Stimulated activated CD4-positive, alpha-beta T cell treated with anti-CD3 and anti-CD28 coated beads, Interleukin-1b, Interleukin-23, amount 100 ng/mL, for 24 hours (primary cell): ENCODE data around the gene PHLPP1.

Source experiments
- DNase-seq, 4 experiments: peaks; one replicate each; pipeline ENCODE4 v3.0.0-alpha.2; 2020; ENCODE audit warnings: low read depth in 4 of 4, low spot score in 1 of 4

The PHLPP1 gene

DNA sequence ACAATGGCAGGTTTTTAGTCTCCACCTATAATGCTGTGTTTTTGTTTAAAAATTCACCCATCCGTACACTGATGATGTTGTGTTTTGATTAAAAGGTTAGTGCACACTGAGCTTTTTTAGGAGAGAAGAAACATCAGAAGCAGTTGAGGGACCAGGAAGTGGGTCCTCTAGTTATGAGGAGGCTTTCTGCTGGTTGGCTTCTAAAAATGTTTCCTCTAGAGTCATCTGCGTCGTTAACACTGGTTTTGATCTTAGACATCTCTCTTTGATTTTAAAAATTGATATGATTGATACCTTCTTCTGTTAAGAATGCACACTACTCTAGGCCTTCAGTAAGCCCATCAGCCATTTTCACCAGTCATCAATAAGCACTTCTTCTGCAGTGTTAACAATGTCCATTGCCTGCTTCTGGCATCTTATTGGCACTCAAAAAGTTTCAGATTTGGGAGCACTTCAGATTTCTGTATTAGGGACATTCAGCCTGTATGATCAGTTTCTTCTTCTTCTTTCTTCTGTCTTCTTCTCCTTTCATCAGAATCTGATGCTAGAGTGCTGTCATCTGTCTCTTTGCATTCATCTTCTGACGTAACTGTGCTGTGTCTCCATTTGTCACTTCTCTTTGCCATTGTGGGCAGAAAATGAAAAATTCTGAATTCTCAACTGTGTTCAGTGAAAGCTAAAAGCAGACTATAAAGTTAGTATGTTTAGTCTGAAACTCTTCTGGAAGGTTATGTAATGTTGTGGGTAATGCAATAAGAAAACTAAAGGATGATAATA lies 56.3 kb downstream of the PHLPP1 start:
- DNase-seq = no peak

- DNase-seq = no peak
These were observed 57.7 kb downstream of the PHLPP1 start for GRCh38 chr18:62772860-62773584.

DNA sequence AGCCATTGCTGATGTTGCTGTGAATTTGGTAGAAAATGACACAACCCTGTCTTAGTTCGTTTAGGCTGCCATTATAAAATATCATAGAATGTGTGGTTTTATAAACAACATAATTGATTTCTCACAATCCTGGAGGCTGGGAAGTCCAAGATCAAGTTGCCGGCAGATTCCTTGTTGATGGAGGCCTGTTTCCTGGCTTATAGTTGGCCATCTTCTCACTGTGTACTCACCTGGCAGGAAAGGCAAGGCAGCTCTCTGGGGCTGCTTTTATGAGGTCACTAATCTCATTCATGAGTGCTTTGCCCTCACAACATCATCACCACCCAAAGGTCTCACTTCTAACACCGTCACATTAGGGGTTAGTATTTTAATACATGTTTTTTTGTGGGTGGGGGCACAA lies 58.4 kb downstream of the PHLPP1 start:
- no peak for DNase-seq

- no peak for DNase-seq
These were observed 60.8 kb downstream of the PHLPP1 start for GRCh38 chr18:62776024-62776570.

DNA sequence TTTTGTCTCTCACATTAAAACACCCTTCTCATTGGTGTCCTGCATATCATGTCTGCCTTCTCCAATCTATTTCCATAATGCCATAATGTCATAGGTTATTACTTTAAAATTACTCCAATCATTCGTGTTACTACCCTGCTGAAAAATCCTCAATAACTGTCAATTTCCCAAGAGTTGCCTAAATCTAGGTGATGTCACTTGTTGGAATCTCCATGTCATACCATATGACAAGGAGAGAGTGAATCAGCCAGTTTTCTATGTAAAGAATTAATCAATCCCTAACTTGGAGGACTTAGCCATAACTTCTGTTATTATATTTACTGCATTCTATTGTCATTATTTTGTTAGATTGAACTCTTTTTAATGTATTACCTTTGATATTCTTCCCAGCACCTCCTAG lies 62.5 kb downstream of the PHLPP1 start:
- DNase-seq = no peak

DNA sequence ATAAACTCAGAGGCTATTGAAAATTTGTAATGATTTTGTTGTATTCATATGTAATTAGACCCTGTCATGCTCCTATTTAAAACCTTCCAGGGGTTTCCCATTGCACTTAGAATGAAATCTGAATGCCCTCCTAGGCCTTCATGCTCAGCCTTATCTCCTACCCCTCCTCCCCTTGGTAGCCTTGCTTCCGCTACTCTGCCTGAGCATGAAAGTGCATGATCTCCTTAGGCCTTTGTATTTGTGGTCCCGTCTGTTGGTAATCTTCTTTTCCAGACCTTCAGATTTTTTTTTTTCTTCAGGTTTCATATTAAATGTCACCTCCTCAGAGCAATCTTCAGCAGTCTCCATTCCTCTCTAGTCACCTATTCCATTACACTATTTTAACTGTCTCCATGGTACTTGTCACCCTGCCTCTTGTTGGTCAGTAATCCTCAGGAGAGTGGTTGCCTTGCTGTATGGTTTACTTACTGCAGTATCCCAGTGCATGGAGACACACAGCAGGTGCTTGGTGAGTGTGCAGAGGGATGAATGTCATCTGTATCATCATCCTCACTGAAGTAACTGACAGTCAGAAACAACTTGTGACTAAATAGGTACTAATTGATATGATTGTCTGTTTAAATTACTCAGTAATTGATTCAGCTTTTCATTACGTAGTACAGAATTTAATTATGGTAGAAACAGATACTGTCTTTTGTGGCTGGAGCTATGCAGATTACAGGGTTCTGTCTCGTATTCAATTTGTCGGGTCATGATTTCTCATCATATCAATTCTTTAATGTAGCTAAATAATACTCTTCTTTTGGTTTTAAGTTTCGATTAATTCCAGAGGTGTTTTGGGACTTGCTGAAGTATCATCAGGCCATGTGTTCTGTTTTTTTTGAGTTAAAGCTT lies 63.9 kb downstream of the PHLPP1 start:
- DNase-seq = no peak

DNA sequence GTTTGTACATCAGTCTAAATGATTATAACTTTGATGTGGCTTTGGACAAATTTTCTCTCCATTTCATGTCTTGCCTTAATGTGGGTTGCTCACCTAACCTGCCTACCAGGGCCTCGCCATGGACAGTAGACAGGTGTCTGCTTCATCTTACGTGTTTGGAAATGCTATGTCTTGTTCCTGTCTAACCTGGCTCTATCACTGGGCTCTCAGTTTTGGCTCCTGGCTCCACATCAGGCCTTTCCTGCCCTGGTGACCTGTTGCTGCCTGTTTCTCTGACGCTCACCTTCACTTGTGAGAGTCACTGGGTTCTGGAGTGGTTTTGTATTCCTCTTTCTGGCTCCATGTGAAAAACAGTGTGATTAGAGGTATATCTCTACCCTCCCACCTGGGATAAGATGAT lies 65.9 kb downstream of the PHLPP1 start:
- no peak for DNase-seq

DNA sequence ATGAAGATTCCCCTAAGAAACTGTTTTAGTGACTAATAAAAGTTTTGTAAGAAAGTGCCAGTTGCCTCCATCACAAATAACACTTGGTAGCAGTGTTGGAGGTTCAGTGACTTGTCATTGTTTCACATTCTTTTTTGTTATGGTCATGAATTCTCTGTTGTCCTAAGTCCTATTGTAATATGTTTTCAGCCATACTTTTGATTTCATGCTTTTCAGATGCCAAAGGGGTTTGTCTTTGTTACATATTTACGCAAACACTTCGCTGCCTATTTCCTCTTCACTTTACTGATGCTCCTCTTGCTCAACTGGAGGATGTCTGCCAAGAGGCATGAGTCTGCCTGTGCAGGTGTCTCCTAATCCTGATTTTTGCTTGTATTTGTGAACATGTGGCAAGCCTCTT lies 66.6 kb downstream of the PHLPP1 start:
- no peak for DNase-seq

DNA sequence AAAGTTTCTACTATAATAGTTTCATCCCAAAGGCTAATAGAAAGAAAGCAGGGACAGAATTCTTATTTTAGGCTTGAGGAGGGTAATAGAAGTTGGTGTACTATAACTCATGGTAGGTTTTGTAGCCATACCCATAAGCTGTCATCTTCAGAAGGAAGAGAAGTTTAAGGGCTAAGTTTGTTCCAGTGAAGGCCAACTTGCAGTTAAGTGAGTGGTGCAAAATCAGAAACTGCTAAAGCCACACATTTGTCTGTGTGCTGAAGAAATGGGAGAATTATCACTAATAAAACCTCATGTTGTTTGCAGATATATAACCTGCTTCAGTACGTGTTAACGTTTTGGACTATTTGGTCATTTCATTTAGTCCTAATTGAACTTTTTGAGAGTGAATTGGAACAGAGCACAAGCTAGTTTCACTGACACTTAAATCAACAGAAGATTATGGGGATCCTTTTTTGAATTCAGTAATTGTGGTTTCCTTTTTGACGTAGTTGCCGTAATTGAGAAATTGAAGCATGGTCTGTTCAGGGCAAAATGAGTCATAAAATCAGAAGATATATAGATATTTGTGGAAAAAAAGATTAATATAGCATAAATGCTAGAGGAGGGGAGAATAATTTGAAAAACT lies 69.1 kb downstream of the PHLPP1 start:
- DNase-seq = no peak

DNA sequence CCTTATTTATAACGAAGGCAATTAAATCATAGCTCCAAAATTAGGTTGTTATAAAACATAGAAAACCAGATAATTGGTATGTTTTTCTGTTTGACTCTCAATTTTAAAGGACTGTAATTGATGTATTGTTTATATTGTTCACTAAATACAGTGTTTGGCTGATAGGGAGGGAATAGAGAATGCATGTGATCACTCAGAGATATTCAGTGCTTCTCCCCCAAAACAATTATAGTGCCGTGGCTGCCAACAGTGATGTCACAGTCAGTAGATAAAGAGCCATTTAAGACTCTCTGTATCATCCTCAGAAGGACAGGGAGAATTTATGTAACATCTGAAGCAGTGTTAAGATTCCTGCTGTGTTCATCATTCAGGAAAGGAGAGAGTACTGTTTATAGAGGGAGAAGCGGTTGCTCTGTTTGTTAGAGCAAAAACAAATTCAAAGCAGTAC lies 69.6 kb downstream of the PHLPP1 start:
- DNase-seq = no peak

- no peak for DNase-seq
These were observed 71.3 kb downstream of the PHLPP1 start for GRCh38 chr18:62786689-62787088.

GRCh38 chr18:62788111-62788510 lies 72.8 kb downstream of the PHLPP1 start:
- DNase-seq = no peak

GRCh38 chr18:62788876-62789275 lies 73.5 kb downstream of the PHLPP1 start:
- no peak for DNase-seq

DNA sequence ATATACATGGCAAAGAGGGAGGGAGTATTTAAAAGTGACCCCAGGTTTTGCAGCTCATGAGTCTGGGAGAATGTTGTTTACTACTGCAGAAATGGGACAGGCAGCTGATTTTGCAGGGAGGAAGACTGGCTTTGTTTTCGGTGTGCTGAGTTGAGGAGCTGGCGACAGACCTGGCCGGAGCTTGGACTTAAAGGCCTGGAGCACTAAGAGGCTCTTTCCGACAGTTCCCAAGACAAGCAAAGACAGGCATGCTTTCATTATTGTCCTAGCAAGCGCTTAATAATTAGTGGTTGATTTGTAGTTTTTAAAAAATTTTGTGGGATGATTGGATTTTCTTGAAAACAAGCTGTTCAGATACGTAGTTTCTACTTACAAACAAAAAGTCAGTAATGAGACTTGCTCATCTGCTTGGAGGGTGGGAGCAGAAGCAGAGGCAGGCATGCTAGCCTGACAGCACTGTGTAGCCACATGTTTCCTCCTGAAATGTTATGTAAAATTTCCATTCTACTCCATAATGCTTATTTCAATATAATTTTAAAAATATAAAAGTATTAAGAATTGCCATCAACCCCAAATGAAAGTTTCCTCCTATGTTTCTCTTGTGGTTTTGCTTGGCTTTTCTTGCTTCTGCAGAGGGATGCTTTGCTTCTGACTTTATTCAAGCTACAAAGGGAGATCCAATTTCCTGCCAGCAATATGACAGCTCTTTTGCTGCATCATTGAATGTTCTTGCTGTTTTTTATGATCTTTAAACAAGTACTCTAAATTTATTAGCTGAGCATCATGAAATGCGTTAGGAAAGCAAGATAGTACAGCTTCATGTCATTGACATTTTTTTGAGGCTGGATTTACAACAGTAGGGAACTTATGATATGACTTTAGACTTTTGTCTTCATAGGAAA lies 75.8 kb downstream of the PHLPP1 start:
- no peak for DNase-seq

DNA sequence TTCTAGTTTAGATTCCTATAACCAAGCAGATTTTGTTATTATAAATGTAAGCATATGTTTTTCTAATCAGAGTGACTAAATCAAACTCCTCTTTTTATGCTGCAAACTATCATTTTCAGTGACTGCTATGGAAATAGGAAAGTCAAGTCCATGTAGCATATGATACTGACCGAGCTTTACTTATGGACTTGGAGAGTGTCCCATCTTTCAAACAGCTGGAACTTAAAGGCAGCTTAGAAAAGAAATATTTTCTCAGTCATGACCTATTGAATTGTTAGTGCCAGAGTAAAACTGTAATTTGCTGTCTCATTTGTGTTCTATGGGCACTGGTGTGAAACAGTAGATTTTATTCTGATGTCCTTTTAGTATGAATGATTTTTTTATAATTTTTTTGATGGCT lies 76.7 kb downstream of the PHLPP1 start:
- no peak for DNase-seq

GRCh38 chr18:62795813-62796212 lies 80.5 kb downstream of the PHLPP1 start:
- DNase-seq = no peak

- no peak for DNase-seq
These were observed 80.9 kb downstream of the PHLPP1 start for GRCh38 chr18:62796216-62796621.

DNA sequence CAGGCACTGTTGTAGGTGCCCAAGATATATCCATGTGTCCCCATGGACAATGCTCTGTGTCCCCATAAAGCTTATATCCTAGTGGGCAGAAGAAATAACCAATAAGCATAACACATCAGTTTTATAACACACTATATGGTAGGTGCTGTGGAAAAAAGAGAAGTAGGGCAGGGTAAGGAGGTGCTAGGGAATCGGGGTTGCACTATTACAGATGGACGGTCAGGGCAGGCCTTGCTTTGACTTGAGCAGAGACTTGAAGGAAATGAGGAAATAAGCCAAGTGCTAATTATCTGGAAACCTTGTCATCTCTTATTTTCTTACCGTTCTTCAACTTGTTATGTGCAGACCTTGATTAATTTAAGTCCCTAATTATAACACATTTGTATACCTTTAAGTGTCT lies 82.0 kb downstream of the PHLPP1 start:
- DNase-seq = no peak

DNA sequence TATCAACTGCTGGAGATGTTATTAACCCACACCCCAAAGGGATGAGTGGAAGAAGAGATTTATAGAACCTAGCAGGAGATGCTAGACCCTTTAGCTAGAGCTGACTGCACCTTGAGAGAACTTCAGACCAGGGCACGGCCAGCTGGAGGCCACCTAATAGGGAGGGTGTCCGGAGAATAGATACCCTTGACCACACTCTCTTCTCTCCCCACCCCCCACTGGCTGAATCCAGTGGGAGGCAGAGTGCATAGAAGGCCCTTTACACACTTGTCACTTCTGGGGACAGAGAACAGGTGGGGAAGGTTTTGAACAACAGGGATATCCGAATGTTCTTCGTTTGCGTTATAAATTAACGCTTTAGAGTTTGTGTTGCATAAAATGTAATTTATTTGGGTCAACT lies 84.6 kb downstream of the PHLPP1 start:
- no peak for DNase-seq

DNA sequence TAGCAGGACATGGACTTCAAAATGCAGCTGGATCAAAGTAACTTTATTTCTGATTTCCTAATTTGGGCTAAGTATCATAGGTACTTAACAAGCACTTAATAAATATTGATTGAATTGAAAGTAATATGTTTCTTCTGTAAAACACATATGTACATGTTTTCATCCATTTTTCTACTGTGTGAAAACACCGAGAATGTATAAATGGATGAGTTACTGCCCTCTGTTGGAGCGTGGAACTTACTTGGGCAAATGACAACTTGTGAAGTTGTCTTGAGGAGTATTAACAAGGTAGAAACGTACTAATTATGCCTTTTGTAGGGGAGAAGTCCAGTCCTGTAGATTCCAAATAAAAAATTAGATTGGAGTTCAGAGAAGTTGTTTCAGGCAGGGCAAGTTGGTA lies 87.2 kb downstream of the PHLPP1 start:
- no peak for DNase-seq
